C4-2B (cell line): ENCODE measurements around the gene PPP2R3B.
"Not testable (repeated sequence)": the region's sequence is repeated elsewhere in the genome, so short reads cannot be mapped to it uniquely, and the experiment has no call there.

Source experiments
- H3K27ac ChIP-seq: fragments of 450-650 bp; 2 replicates; pipeline ENCODE4 v1.5.1; 2017
- ZFX ChIP-seq: fragments of 450-650 bp; IDR thresholded peaks from 2 replicates; pipeline ENCODE4 v1.6.1; 2017
- TF ChIP-seq, protein P1 (sequence below): fragments of 450-650 bp; conservative IDR thresholded peaks from 2 replicates; pipeline ENCODE4 v1.5.1; 2017; ENCODE audit warnings: mild to moderate bottlenecking

The PPP2R3B gene

DNA sequence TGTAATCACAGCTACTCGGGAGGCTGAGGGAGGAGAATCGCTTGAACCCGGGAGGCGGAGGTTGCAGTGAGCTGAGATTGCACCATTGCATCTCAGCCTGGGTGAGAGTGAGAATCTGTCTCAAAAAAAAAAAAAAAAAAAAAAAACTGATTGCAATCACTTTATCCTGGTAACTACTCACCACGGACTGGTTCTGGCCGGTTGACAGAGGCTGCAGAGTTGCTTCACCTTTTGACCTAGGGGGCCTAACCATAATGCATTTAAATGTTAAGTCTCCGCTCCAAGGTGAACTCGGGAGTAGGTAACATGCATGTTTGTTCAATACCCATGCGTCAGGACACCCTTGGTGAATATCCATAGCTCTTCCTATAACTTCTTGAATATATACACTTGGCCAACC, 1.8 kb downstream of the PPP2R3B start:
- H3K27ac ChIP-seq = no peak overlapping the region
- TF ChIP-seq ZFX = no peak
- TF ChIP-seq, protein P1, sequence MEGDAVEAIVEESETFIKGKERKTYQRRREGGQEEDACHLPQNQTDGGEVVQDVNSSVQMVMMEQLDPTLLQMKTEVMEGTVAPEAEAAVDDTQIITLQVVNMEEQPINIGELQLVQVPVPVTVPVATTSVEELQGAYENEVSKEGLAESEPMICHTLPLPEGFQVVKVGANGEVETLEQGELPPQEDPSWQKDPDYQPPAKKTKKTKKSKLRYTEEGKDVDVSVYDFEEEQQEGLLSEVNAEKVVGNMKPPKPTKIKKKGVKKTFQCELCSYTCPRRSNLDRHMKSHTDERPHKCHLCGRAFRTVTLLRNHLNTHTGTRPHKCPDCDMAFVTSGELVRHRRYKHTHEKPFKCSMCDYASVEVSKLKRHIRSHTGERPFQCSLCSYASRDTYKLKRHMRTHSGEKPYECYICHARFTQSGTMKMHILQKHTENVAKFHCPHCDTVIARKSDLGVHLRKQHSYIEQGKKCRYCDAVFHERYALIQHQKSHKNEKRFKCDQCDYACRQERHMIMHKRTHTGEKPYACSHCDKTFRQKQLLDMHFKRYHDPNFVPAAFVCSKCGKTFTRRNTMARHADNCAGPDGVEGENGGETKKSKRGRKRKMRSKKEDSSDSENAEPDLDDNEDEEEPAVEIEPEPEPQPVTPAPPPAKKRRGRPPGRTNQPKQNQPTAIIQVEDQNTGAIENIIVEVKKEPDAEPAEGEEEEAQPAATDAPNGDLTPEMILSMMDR = no peak

DNA sequence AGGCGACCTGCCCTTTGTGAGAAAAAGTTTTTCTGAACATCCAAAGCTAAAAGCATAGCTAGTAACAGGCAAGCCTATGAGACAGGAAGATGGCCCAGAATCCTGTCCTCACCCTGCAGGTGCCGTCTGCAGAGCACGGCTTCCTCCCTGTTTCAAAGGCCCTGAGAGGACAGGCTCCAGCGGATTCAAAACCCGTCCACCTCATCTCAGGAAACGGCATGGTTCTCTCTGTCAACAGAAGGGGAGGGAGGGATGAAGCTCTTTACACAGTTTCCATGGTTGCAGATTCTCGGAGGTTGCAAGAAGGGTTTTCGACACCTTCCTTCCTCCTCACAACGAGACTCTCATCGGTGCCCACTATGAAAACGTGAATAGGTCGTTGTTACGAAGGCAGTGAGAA, 8.3 kb downstream of the PPP2R3B start:
- H3K27ac ChIP-seq = no peak overlapping the region
- TF ChIP-seq, protein P1 = no peak
- TF ChIP-seq ZFX = no peak

DNA sequence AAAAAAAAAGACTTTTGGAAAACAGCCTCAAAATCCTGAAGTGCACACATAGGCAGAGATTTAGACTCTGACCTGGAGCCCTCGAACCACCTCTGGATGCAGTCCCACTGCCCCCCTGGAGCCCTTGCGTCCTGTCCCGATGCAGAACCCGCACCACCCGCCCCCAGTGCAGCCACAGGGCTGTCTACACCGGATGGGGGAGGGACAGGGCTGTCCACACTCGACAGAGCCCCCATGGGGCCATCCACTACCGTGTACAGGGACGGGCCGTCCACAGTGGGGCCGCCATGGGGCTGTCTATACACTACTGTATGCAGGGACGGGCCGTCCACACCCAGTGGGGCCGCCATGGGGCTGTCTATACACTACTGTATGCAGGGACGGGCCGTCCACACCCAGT, 10.5 kb downstream of the PPP2R3B start:
- not testable (repeated sequence) for H3K27ac ChIP-seq

DNA sequence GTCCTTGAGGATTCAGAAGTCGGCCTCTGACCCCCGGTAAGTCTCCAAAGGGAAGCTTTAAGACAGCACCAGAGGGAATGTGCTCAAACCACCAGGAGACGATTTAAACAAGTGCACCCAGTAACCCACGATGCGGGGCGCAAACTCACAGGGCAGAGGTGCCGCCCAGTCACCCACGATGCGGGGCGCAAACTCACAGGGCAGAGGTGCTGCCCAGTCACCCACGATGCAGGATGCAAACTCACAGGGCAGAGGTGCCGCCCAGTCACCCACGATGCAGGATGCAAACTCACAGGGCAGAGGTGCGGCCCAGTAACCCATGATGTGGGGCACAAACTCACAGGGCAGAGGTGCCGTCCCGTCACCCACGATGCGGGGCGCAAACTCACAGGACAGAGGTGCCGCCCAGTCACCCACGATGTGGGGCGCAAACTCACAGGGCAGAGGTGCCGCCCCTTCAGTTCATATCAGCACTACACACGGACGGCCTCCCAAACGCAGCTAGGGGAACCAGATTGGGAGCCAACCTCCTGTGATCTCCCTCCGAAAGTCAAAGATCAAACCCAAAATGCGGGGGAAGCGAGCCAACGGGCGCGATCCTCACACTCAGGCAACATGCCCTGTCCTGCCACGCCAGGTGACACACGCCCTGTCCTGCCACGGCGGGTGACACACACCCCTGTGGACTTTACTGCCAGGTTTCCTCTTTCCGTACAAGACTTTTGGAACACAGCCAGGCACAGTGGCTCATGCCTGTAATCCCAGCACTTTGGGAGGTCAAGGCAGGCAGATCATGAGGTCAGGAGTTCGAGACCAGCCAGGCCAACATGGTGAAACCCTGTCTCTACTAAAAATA, 11.3 kb downstream of the PPP2R3B start:
- no peak overlapping the region for H3K27ac ChIP-seq
- TF ChIP-seq, protein P1 = no peak
- no peak for TF ChIP-seq ZFX

DNA sequence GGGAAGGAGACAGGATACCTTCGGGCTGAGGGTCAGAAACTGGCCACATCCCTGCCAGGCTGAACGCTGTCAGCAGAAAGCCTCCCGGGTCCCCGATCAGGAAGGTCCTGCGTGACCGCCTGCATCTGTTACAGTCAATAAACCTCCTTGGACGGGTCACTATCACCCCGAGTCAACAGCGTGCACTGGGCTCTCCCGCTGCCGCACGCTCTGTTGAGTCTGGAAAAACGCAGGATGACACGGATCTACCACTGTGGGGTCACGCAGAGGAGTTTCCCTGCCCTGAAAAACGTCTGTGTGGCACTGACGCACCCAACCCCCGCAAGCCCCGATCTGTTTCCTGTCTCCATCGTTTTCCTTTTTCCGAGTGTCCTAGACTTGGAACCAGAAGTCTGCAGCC, 12.1 kb downstream of the PPP2R3B start:
- TF ChIP-seq ZFX = no peak
- TF ChIP-seq, protein P1 = no peak

DNA sequence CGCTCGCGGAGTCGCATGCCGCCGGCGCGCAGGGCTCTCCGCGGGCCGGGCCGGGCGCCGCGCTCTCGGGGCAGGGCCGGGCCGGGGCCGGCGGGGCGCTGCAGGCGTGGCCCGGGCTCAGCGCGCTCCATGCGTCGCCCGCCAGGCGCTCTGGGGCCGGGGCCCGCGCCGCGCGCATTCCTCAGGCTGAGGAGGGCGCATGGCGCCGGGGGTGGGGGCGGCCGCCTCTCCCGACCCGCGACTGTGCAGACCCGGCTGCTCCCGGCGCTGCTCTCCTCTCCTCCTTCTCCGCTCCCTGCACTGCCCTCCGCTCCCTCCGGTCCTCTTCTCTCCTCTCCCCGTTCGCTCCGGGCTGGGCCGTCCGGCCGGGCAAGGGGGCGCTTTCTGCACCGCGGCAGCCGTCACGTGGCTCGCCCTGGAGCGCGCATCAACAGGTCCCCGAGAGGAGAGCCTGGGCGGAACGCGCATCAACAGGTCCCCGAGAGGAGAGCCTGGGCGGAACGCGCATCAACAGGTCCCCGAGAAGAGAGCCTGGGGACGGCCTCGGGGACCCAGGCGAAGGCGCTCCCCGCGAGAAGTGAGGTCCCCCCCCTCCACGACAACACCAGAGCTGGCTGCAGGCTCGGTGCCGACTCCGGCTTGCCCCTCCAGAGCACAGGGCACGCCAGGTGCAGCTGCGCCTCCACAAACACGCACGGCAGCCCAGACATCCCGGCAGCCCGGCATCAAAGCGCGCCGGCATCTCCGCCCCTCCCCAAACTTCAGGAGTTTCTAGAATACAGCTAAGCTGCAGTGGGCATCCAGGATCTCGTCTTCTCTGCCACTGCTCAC, 12.9 kb downstream of the PPP2R3B start:
- no peak for TF ChIP-seq ZFX
- TF ChIP-seq, protein P1 = no peak
- no peak overlapping the region for H3K27ac ChIP-seq

More for the DNA sequence above, 12.1 kb downstream of the PPP2R3B start:
- H3K27ac ChIP-seq = no peak overlapping the region

DNA sequence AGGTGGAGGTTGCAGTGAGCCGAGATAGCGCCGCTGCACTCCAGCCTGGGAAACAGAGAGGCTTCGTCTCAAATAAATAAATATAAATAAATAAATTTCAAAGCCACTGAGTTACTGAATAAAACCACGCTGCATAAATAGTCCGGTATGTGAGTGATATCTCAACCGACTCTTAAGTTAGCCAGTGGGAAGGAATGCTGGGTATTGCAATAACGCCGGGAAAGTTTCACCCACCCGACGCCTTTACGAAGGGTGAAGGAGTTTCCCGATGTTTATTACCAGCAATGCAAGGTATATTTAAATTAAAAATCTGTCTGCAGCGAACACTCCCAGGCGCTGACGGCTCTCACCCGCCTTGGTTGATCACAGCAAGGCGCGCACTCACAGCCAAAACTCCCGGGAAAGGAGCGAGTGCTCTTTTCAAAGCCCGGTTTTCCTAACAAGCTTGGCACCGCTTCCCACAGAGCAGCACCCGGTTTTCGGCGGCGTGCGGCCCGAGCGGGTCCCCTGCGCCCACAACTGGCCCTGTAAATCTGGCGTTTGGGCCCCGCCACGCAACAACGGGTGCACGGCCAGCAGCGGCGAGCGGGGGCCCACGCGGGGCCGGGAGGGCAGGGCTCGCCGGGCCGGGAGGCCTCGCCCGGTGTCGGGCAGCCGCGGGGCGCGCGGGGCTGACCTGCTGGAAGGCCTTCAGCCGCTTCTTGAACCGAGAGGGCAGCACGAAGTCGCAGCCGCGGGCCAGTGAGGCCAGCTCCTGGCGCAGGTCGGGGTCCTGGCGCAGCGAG, 13.7 kb downstream of the PPP2R3B start:
- TF ChIP-seq, protein P1 = no peak
- TF ChIP-seq ZFX = no peak
- H3K27ac ChIP-seq = no peak overlapping the region
